HG03139 (cell line): ENCODE measurements around the gene PIK3CB.
"Not testable (repeated sequence)": the region's sequence is repeated elsewhere in the genome, so short reads cannot be mapped to it uniquely, and the experiment has no call there.

Source experiments
- ATAC-seq: cut with Tn5 transposase; IDR thresholded peaks from one replicate; pipeline ENCODE4 v1.9.1; 2021; ENCODE audit not compliant: unreplicated experiment

PIK3CB gene

DNA sequence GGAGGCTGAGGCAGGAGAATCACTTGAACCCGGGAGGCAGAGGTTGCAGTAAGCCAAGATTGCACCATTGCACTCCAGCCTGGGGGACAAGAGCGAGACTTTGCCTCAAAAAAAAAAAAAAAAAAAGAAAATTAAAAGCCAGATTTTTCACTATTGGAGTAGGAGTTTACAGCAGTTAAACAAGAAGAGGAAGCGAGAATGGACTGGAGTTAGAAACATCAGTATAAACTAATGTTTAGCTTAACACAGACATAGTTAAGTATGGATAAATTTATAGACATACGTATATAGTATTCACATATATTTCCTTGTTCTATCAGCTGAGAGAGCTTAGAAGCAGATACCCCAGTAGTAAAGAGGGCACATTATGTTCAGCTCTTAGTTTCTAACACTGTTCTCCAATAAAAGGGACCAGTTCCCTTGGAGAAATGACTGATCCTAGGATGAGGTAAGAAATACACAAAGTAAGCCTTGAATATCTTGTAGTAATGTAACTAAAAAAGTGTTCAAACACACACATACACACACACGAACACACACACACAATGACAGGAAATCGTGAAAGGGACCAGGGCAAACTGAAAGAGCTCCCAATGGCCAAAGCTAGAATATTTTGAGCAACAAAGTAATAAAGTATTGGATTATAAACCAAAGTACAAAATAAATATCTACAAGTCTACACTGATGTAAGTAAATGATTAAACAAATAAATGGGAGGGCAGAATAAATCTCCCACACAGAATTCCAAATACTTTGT, 25.1 kb downstream of the PIK3CB start:
- no peak for ATAC-seq

DNA sequence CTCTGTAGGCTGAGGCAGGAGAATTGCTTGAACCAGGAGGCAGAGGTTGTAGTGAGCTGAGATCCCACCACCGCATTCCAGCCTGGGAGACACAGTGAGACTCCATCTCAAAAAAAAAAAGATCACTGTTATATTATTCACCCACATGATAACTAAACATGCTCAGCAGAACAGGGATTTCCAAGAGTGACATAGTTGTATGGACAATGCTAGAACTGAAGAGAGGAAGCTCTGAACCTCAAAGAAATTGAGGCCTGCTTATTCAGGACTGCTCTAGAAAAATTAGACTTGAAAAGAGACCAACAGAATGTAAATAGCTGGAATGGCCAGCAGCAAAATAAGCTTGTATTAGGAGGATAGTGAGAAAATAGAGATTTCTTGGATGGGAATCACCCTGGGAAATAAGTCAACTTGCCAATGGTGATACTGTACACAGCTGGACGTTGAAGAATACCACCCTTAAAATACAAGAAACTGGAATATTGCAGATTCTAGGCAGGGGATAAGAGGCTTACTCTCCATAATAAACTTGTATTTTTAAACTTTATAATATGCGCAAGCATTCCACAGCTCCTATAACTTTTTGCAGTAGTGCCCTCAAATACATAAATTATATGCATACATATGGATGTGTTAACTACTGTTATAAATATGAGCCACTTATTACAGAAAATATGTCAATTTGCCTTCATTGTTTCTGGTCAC, 28.2 kb downstream of the PIK3CB start:
- ATAC-seq, result no peak

DNA sequence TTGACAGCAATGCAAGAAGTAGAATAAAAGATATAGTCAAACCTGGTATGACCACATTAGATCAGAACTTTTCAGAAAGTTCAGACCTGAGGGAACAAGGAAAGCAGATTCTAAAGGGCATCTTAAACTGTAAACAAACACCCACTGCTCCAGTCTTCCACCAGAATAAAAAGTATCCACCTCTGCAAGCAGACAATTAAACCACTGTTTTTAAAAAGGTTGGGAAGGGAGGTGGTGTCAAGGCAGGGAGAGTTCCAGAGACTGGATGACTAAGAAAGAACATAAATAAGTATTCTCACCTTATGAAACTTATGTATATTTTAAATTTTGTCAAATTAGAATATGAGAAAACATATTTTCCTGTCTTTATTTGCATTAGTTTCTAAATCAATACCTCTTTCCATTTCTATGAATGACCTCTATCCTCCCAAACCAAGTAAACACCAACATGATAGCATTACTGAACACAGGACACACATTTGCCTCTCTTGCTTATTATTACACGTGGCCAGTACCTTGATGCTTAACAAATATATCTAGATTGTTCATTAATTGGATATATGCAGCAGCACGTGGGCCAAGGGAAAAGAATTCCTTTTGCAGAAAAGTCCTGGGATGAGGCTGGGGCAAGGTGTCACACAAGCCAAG, 31.6 kb downstream of the PIK3CB start:
- no peak for ATAC-seq

DNA sequence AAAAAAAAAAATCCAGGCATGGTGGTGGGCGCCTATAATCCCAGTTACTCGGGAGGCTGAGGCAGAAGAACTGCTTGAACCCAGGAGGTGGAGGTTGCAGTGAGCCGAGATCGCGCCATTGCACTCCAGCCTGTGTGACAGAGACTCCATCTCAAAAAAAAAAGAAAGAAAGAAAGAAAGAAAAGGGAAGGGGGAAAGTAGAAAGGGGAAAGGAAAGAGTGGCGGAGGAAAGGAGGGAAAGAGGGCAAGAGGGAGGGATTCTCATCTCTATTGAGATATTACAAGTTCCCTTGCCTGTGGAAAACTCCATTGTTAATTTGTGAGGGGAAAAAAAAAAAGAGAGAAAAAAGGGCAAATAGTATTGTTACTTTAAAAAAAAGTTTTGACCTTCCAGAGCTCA, 32.5 kb downstream of the PIK3CB start:
- not testable (repeated sequence) for ATAC-seq

DNA sequence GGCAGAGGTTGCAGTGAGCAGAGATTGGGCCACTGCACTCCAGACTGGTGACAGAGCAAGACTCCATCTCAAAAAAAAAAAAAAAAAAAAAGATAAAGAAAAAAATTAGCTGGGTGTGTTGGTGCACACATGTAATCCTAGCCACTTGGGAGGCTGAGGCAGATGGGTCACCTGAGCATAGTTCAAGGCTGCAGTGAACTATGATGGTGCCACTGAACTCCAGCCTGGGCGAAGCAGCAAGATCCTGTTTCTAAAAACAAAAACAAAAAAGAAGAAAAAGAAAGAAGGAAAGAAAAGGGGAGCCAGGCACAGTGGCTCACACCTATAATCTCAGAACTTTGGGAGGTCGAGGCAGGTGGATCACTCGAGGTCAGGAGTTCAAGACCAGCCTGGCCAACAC, 32.9 kb downstream of the PIK3CB start:
- no peak for ATAC-seq

DNA sequence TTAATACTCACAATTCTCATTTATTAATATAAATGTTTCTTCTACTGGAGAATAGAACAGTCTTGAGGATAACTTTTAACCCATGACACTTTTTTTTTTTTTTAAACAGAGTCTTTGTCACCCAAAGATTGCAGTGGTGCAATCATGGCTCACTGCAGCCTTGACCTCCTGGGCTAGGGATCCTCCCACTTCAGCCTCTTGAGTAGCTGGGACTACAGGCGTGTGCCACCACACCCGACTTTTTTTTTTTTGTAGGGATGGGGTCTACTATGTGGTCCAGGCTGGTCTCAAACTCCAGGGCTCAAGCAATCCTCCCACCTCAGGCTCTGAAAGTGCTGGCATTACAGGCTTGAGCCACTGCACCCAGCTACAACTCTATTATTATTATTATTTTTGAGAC, 34.5 kb downstream of the PIK3CB start:
- no peak for ATAC-seq

DNA sequence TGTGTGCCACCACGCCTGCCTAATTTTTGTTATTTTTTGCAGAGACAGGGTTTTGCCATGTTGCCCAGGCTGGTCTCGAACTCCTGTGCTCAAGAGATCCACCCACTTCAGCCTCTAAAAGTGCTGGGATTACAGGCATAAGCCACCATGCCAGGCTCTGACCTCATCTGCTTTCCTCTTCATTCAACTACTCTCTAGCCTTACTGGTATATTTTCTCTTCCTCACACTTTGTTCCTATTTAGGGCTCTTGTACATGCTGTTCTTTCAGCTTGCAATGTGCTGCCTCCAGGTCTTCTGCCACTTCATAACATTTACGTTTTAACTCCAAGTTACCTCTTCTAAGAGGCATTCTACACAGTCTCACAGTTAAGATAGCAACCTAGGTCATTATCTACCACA, 34.9 kb downstream of the PIK3CB start:
- no peak for ATAC-seq

DNA sequence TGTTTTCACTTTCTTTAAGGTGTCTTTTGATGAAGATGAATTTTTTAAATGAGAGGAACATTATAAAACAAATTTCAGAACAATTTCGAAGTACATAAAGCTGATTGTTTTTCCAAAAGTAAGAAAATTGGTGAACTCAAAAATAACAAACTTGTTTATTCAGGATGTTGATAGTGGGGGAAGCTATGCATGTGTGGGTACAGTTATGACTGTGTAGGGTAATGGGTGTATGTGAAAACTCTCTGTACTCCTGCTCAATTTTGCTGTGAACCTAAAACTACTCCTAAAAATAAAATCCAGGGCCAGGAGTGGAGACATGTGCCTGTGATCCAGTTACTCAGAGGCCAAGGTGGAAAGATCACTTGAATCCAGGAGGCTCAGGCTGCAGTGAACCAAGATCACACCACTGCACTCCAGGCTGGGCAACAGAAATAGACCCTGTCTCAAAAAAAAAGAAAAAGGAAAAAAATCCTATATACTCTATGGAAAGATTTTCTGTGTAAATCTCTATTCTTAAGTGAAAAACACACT, 37.2 kb downstream of the PIK3CB start:
- ATAC-seq, result no peak

DNA sequence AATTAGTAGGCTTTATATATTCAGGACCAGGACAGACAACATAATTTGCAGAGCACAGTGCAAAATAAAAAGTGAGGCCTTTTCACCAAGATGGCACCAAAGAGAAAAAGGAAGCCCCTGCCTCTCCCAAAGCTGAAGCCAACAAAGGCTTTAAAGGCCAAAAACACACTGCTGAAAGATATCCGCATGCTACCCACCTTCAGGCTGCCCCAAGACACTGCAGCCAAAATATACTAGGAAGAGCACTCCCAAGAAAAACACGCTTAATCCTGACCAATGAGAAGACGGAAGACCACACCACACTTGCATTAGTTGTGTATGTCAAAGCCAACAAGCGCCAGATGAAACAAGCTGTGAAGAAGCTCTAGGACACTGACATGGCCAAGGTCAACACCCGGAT, 38.0 kb downstream of the PIK3CB start:
- no peak for ATAC-seq

DNA sequence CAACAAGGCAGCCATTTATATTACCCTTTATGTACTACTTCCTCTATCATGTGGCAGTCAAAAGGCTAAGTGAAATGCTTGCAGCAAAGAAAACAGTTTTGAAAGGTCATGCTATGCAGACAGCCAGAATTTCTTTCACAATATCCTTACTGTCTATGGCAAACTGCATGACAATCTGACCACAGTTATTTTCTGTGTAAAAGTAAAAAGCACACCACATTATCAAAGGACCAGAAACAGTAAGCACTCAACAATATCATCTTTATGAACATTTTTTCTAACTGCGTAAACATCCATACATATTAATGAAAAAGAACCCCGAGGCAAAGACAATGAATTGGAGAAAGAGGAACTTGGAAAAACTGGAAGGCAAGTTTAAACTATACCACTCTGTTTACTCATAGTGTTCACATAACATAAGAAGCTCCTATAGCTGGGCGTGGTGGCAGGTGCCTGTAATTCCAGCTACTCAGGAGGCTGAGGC, 47.9 kb downstream of the PIK3CB start:
- ATAC-seq, result no peak

DNA sequence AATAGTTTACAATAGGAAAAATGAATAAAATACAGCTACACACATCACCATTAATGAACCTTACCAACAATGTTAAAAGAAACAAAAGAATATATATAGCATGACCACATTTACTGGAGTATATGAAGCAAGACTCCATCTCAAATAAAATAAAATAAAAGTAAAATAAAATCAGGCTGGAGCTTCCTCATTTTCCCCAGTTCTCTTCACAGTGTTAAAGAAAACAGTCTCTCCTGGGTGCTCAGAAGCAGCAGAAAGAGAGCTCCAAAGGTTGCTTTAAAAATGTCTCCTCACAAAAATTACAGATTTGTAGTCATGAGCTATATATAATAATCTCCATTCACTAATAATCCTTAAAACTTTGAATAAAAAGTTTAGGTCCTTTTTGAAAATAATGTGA, 48.8 kb downstream of the PIK3CB start:
- no peak for ATAC-seq

DNA sequence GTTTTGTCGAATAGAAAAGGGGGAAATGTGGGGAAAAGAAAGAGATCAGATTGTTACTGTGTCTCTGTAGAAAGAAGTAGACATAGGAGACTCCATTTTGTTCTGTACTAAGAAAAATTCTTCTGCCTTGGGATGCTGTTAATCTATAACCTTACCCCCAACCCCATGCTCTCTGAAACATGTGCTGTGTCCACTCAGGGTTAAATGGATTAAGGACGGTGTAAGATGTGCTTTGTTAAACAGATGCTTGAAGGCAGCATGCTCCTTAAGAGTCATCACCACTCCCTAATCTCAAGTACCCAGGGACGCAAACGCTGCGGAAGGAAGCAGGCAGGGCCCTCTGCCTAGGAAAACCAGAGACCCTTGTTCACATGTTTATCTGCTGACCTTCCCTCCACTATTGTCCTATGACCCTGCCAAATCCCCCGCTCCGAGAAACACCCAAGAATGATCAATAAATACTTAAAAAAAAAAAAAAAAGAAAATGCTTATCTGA, 49.3 kb downstream of the PIK3CB start:
- not testable (repeated sequence) for ATAC-seq

DNA sequence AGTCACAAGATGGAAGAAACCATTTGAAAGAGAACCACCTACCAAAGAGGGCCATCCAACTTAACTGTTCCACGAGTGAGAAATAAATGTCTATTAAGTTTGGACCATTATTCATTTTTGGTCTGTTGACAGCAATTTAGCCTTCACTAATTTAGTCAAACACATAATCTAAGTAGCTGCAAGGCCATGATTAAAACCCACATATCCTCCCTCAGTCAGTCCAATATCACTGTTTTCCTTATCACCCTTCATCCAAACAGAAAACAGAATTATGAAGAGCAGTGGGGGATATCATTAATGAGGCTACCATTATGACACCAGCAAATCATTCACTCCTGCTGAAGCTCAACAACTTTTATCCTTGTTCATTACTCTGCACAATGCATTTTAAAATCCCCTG, 52.0 kb downstream of the PIK3CB start:
- no peak for ATAC-seq

DNA sequence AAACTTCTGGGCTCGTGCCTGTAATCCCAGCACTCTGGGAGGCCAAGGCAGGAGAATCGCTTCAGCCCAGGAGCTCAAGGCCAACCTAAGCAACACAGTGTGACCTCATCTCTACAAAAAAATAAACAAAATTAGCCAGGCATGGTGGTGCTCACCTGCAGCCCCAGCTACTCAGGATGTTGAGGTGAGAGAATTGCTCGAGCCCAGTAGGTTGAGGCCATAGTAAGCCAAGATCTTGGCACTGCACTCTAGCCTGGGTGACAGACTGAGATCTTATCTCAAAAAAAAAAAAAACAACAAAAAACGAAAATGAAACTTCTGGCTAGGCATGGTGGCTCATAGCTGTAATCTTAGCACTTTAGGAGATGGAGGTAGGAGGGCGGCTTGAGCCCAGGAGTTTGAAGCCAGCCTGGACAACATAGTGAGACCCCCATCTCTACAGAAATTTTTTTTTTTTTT, 53.7 kb downstream of the PIK3CB start:
- ATAC-seq, result no peak

DNA sequence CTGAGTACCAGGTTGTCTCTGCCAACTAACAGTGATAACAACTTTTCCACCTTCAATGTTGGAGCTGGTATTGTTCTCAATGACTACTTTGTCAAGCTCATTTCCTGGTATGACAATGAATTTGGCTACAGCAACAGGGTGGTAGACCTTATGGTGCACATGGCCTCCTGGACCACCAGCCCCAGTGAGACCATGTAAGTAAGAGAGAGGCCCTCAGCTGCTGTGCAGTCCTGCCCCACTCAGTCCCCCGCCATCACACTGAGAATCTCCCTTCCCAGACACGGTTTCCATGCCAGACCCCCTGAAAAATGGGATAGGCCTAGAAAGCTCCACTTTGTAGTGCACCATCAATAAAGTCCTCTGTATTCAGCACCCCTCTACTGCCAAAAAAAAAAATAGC, 56.1 kb downstream of the PIK3CB start:
- ATAC-seq, result no peak

DNA sequence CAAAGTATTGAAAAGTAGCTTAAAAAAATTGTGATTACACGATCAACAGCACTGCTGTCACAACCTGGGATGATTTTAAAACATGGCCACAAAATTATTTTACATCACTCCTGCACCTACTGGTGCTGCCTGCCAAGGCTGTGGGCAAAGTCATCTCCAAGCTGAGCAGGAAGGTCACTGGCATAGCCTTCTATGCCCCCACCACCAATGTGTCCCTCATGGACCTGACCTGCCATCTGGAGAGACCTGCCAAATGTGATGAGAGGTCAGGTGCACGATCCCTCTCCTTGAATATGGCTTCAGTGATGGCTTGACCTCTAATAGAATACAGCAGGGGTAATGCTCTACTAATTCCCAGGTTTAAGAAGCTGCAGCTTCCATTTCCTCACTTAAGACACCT, 57.8 kb downstream of the PIK3CB start:
- no peak for ATAC-seq

DNA sequence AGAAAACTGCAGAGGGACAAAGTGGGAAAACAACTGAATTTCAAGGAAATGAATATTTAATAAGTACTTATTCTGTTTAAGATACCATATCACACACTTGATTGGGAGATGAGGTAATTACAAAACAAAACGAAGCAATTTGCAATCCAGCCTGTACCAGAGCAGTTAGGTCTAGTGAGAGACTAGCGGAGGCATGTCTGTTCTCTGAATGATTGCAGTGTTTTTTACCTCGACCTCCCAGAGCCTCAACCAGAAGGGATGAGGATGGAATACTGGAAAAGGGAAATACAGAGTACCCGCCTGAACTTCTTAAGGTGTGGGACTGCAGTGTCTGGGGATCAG, 59.5 kb downstream of the PIK3CB start:
- no peak for ATAC-seq

DNA sequence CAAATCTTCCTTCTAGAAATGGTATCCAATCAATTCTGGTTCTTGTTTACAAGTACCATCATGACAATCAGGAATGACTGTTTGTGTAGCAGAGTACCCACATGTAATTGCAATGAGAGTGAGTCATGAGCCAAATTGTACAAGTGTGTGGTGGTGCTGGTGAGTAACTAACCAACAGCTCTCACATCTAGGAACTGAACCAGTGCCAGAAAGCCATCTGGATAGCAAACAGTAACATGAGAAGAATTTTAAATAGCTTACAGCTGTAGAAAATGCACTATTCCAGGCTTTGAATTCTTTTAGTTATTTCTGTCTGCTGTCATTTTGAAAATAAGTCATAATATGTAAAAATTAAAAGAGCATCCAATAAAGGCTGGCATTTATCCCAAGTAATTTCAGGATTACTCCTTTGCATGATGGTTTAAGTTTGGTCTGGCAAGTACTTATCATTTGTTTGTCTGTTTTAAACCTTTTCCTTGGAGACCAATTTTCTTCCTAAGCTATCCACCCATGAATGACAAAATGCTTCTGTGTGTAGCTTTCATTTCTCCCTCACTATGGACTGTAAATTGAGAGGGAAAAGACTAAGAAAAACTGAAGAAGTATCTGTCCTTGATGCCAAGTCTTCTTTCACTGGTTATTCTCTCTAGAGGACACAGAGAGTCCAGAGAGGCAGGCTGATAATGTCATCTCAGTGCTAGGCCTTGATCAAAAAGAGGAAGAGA, 60.0 kb downstream of the PIK3CB start:
- peak; percentile 61 for ATAC-seq

DNA sequence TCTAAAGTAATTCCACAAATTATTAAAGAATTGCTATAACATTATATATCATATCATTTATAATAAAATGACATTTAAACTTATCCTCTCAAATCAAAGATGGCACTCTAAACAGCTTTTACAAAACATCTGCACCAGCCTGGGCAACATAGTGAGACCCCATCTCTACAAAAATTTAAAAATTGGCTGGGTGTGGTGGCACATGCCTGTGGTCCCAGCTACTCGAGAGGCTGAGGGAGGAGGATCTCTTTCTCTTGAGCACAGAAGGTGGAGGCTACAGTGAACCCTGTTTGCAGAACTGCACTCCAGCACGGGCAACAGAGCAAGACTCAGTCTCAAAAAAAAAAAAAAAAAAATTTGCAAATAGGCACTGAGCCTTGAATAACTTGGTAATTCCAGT, 63.1 kb downstream of the PIK3CB start:
- ATAC-seq, result no peak

DNA sequence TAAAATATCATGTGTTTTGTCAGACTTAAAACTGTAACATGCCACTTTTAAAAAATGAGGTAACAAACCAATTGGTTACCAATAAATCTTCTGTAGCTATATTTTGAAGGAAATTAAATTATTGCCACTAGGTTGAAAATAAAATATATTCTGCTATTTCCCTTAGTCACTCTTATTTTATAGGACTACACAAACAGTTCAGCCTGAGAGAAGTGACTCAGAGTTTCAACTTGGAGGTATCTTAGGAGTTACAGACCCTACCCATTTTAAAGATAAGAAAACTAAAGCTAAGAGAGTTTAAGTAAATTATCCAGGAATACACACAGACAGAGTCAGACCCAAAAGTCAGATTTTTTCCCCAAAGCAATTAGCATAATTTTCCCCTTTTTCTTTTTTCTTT, 65.1 kb downstream of the PIK3CB start:
- ATAC-seq, result no peak

DNA sequence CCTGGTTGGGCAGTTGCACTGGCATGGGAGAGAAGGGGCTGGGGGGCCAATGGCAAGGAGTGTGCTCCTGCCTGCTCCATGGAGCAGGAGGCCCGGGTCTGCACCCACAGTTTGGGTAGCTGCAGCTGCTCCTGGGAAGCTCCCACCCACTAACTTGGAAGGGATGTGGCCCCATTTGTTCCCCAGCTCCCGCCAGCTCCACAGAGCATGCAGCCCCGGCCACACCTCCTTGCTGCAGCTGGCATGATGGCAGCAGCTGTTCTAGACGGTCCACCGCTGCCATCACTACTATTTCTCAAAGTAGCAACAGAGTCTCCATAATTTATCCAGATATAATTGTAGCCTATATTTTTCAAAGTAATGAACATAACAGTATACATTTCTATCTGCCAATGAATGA, 65.8 kb downstream of the PIK3CB start:
- no peak for ATAC-seq
